T-helper 22 cell (primary cell): ENCODE results near the gene MRTFA.
A peak's percentile ranks its signal among the peaks of the same experiment; 100 is the strongest.

ENCODE experiments used
- DNase-seq: peaks from one replicate; pipeline ENCODE4 v3.0.0-alpha.2; 2020; ENCODE audit warnings: low read depth

Gene MRTFA

DNA sequence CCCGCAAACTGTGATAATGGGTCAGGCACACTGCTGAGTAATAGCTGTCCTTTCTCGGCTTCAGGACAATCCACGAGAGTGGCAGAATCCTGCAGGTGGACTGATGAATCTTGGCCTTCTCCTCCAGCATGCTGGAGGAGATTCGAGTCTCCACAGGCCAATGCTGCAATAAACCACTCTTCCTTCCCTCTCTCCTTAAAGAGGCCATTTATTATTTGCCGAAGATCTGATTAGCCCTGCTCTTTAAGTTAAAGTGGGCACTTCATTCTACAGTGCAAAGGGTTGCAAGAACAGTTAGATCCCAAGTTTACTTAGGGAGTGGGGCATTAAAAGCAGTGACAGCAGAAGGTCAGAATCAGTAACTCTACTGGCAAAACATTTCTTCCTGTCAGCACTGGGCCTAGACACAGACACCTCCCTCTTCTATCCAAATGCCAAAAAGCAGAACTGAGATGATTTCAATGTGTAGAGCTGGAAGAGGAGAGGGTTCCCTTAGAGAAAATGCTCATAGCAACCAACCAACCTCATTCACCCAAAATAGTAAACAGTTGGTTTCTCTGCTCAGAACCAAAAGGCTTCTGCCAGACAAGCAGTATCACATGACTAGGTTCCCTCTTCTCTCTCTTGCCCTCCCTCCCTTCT lies 144.4 kb downstream of the MRTFA start:
- no peak for DNase-seq

DNA sequence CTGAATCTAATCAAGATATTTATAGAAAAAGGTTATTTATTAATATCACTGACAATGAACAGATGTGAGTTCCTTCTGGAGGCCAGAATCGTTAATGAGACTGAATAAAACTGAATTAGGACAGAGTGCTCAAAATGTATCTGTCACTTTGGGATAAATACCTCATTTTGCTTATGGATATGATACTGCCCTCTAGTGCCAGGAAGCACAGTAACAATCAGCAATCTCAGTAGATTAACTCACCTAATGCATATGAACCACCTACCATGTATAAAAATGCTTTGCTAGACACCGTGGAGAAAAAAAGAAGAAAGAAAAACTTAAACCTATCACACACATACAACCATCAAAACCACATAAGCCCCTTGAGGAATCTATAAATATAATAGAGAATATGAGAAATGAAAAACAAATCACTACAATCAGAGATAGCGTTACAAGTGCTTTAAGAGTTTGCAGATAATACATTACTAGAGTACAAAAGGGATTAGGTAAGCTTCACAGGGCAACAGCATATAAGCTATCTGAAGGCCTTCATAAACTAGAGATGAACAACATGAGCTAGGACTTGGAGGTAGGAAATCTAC lies 148.8 kb downstream of the MRTFA start:
- DNase-seq = no peak

DNA sequence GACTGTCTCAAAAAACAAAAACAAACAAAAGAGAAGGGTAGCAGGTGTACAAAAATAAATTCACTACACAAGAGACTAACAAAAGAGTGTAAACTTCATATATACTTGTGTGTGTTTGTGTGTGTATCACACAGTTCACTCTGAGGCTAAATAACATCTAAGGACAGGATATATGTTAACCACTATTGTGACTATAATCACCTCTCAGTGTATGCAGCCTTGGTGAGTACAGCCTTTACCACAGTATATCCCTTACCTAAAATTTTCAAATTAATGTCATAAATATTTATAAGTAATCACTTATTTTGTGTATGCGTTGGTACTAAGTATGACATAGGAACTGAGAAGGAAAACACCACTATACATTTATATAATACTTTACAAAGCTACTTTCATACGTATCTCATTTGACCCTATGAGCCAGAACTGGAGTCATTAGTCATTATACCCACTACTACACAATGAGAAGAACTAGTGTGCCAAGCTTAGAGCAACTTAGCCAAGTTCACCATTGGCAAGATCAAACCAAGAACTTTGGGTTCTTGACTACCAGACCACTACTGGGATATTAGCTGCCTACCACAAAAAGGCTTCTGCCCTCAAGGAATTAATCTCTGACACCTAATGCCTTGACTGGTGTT lies 149.4 kb downstream of the MRTFA start:
- DNase-seq = no peak

DNA sequence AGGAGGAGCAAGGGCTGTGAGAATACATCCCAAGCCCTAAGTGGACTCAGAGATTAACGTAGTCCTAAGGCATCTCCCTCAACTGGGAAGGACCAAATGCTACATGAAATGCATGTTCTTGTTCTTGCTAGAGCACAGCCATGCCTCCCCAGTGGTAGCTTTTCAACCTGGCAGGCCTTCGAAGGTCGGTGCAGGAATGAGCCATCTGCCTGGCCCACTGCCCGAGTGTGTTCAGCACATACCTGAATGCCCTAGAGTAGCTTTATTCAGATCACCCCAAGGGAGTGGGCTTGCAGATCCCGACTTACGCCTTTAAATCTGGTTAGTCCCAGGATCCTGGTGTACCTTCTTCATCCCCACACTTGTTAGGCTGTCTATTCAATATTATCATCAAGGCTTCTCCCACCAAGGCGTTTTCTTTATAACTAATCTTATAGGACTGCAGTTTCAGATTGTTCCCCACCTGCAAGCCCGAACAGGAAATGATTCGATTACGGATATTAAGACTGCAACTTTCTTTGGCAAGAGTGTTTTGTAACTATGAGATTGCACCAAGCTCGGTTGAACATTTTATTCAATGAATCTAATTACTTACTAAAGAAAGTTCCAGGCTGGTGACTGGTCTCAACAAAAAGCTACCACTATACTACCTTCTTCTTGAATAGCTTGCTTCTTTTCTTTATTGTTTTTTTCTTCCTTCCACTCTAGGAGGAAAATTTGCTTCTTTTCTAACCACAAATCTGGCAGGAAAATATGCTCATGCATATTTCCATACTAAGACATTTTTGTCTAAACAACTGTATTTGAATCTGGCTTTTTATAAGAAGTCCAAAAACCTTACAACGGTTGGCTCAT lies 150.5 kb downstream of the MRTFA start:
- DNase-seq = no peak

DNA sequence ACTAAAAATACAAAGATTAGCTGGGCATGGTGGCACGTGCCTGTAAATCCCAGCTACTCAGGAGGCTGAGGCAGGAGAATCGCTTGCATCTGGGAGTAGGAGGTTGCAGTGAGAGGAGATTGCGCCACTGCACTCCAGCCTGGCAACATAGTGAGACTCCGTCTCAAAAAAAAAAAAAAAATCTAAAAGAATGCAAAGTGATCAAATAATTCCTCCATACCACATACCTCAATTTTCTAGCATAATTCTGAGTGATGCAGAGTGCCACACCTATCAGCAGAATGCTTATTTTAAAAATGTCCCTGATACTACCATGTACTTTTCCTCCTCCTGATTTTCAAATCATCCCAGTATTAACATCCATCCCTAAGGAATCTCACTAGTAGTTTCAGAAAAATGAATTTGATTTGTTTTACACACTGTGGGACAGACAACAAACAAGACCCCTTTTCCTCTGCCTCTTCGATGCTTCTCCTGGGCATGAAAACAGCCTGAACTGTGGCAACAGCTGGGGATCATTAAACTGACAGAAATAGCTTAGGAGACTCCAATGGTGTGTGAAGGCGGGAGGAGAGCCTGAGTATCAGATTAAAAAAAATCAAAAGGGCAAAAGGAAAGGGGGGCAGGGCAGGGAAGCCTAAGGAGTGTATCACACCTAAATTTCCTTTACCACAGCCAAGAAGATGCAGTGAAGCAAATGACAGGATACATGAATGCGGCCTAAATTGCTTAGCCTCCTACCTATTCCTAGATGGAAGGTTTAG lies 151.4 kb downstream of the MRTFA start:
- no peak for DNase-seq

DNA sequence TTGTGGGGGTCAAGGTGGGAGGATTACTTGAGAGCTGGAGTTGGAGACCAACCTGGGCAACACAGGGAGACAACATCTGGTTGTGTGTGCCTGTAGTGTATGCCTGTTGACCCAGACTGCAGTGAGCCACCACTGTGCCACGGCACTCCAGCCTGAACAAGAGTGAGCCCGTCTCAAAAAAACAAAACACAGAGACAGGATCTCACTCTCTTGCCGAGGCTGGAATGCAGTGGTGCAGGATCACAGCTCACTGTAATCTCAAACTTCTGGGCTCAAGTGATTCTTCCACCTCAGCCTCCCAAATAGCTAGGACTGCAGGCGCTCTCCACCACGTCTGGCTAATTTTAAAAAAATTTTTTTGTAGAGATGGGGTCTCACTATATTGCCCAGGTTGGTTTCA lies 153.6 kb downstream of the MRTFA start:
- DNase-seq = no peak

DNA sequence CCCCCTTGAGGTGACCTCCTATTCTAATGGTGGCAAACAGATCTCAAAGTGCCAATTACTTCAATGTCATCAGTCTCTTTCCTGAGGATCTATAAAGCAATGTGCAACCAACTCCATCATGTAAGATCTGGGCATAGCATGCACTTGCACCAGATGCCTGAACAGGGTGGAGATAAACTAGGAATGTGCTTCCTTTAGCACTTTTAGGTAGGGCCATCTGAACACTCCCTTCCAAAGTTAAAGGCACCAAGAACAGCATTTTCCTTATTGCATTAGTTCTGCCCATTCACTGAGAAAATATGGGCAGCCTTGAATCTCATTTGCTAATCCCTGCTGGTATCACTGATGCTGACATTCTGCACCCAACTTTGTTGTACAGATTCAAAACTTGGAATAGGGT lies 154.1 kb downstream of the MRTFA start:
- DNase-seq = no peak

DNA sequence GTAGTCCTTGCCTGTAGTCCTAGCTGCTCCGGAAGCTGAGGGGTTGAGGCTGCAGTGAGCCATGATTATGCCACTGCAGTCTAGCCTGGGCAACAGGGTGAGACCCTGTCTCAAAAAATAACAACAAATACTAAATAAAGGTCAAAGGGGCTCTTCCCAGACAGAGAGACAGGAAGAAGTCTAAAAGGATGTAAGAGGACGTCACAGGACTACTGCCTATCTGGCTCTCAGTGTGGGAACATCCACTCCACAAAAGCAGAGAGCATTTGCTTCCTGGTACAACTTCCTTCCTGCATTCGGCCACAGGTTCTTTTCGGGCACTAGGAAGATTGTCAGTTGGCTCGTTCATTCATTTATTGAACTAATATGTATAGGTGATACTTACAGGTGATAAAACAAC lies 155.5 kb downstream of the MRTFA start:
- DNase-seq = no peak

DNA sequence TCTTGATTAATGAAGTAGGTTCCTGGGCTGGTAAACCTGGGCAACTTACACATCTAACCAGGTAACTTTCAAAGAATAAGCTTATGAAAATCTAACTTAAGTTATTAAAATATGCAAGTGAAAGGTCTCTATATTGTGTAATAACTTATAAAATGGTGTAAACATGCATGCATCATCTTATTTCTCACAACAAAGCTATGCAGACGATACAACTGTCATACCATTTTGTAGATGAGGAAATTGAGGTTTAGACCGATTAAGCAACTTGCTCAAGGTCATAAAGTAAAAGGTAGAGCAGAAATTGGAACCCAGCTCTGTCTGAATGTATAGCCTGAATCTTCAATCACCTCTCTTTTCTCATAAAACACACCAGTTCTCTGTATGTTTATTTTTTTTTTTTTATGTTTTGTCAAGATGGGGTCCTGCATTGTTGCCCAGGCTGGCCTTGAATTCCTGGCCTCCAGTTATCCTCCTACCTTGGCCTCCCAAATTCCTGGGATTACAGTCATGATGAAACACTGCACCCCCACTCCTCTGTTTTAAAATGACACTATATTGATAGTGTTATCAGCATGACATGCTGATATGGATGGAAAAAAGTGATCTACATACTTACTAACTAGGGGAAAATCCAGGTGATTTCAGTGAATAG lies 156.5 kb downstream of the MRTFA start:
- DNase-seq = no peak

DNA sequence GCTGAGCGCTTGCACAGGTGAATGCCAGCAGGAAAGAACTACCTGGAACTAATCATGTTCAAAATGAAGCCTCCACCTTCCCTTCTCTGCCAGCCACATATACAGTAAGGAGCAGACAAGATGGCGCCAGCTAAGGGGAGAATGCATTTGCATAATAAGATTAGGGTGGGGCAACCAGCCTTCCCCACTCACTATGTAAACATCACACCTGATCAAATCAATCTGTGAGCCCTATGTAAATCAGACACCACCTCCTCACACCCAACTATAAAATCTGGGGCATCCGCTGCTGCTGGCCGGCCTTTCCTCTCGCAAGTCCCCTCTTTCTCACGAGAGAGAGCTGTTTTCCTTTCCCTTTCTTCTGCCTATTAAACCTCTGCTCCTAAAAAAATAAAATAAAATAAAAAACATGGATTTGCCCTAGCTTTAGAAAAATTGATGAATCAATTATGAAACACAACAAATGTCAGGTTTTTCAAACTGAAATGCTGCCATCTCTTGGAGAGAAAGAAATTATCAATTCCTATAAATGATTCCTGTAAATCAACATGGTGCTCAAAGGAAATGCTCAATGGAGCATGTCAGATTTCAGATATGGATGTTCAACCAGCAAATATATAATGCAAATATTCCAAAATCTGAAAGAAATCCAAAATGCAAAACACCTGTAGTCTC lies 157.3 kb downstream of the MRTFA start:
- DNase-seq = no peak

DNA sequence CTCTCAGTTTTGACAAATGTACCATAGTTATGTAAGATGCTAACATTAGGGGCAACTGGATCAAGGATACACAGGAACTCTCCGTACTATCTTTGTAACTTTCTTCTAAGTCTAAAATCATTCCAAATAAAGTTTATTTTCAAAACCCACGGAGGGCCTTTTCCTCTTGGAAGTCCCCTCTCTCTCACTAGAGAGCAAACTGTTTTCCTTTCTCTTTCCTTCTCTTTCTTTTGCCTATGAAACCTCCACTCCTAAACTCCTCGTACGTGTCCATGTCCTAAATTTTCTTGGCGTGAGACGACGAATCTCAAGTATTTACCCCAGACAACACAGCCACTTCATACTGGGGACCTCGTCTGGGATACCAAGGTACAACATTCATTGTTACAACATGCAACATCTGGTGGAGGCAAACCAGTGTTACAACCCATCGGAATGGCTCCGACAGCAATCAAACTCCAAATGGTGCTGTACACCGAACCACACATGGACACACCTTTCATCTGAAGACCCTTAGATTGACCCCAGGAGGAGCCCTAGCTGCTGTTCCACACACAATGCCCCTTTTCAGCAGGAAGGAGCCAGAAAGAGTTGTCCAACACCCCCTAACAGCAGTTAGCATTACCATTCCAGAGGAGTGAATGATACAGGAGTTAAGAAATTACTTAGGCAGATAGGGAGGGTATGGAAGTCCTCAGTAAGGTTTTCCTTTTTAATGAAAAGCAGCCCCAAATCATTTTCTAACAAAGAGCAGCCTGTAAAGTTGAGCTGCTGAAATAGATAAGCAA lies 158.0 kb downstream of the MRTFA start:
- DNase-seq = no peak

DNA sequence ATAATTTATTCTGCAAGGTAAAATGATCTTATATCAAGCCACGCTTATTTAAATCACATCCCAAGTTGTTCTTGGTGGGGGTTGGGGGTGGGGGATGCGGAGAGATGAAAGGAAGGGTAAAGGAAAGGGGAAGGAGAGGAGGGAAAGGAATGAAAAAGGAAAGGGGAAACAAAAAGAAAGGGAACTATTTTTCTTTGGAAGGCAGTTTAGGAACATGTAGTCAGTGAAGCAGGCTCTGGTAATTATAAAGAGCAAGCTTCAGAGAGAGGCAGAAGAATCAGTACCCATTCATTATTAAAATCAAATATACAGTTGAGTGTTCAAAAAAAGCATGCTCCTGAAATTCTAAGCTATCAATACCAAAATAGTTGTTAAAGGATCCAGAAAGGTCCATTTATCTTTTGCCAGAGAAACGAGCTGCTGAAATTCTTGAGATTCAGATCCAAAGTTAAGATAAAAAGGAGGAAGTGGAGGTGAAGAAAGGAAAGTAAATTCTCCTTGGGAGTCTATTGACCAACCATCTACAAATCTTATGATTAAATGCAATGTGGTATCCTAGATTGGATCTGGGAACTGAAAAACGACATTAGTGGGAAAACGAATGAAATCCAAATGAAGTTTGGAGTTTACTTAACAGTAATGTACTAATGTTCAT lies 158.7 kb downstream of the MRTFA start:
- DNase-seq = no peak

DNA sequence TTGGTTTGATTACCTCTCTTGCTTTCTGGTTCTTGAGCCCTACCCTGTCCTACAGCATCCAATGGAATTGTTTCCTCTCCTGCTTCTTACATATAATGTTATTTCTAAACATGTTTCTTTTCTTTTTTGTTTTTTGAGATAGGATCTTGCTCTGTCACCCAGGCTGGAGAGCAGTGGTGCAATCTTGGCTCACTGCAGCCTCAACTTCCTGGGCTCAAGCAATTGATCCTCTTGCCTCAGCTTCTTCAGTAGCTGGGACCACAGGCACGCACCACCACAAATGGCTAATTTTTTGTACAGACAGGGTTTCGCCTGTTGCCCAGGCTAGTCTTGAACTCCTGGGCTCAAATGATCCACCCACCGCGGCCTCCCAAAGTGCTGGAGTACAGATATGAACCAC lies 160.2 kb downstream of the MRTFA start:
- DNase-seq = no peak

DNA sequence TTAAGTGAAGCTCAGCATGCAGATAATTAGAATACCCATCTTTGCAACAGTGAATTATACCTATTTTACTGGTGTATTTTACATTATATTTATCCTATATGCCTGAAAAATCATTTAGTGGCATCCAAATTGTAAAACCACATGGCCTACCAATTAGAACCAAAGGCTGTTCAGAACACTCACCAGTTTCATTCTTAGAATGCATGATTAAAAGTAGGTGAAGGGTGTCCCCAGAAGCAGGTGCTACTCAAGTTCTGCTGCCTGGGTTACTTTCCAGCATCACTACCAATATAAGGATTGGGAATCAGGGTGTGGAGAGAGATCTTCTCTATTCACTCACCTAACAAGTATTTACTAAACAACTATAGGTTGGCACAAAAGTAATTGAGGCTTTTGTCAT lies 162.8 kb downstream of the MRTFA start:
- DNase-seq = no peak

DNA sequence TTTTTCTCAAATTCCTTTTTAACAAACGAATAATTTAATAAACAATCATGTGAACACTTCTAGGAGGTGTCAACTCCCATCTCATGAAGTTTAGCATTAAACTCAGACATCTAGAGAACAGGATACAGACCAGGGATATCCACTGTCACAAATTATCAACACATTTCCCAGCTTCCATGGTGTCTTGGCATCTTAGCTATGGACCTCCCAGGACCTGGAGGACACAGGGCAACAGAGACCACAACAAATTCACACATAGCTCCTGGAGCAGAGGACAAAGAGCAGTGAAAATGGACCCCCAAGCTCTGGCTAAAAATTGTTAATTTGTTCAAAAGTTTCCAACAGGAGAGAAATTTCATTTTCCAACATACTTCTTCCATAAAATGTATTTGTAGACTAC lies 163.9 kb downstream of the MRTFA start:
- DNase-seq = no peak

DNA sequence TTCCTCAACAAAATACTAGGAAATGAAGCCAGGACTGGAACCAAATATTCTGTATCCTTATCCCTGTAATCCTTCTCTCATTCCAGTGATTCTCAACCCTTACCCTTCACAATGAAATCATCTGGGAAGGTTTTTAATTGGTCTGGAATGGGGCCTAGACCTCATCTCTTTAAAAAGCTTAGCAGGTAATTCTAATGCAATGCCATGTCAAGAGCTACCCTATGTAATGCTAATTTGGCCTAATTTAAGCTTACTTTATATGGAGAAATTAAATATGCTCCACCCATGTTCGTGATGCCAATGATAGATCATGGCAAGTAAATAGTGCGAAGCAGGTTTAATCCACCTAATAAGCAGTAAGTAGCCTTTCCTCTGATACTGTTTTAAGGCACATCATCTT lies 164.5 kb downstream of the MRTFA start:
- no peak for DNase-seq

DNA sequence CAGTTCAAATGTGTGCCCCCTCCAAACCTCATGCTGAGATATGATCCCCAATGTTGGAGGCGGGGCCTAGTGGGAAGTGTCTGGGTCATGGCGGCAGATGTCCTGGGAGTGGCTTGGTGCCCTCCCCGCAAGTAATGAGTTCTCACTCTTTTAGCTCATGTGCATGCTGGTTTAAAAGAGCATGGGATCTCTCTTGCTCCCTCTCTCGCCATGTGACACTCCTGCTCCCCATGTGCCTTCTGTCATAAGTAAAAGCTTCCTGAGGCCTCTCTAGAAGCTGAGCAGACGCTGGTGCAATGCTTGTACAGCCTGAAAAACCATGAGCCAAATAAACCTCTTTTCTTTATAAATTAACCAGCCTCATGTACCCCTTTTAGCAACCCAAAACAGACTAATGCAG lies 167.3 kb downstream of the MRTFA start:
- no peak for DNase-seq

DNA sequence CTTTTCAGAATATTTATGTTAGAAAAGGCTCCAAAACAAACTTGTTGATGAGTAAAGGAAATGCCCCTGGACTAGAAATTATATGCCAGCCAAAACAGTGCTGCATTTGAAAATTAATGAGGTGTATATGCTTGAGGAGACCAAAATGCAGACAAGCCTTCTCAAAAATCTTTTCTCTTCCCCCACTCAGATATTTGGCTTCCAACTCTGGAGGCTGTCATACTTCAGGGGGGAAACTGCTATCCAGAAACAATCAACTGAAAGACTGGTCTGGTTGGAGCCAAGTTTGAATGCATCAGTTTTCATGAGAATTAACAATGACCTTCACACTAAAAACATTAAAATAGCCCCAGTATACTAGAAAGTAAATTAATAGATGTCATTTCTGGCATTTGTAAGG lies 167.9 kb downstream of the MRTFA start:
- DNase-seq = no peak

DNA sequence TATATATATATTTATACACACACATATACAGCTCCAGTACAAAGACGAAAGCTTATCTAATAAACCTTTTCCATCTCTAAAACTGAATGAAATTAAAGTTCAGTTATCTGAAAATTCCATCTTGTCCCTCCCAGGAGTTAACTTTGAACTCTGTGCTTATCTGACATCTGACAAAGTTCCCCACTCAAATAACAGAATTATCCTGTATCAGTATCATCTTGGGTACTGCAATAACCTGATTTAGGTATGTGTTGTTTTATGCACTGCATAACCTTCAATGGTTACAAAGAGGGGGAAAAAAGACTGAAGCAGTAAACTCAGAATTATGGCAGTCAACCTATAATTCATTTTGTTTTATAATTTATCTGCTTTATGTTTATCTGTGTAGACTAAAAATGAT lies 169.5 kb downstream of the MRTFA start:
- DNase-seq = no peak

DNA sequence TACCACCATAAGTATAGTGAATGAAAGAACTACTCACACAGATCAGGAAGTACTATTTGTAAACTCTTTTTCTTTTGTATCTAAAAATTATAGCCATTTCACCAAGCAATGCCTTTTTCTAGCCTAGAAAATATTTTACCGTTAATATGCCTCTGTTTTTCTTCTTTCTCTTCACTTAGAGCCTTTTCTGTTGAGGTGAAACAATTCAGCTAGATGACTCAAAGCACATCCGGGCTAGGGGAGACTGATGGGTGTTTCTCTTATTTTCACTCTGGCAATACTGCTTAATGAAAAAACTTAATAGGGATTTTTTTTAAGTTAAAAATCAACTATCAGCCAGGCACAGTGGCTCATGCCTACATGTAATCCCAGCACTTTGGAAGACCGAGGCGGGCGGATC lies 172.8 kb downstream of the MRTFA start:
- DNase-seq = peak; percentile 9
